HepG2 (cell line): ENCODE measurements around the gene SPRYD3. TPM values are rescaled to one million over a fixed set of nuclear protein-coding genes. Genes with fewer than 3 reads are reported as not detected.

ENCODE experiments used
- CERS6 ChIP-seq: sonication (generic); formaldehyde crosslinking; IDR thresholded peaks from 2 replicates; pipeline ENCODE4 v1.5.0; 2020; ENCODE audit warnings: missing genetic modification reagents
- CSRNP1 ChIP-seq: sonication (generic); formaldehyde crosslinking; IDR thresholded peaks from 2 replicates; pipeline ENCODE4 v1.8.1; 2023; ENCODE audit warnings: mild to moderate bottlenecking, missing genetic modification reagents
- DR1 ChIP-seq: sonication (generic); formaldehyde crosslinking; IDR thresholded peaks from 2 replicates; pipeline ENCODE4 v1.8.0; 2021; ENCODE audit warnings: mild to moderate bottlenecking, missing genetic modification reagents, inconsistent platforms
- DZIP1 ChIP-seq: sonication (generic); formaldehyde crosslinking; IDR thresholded peaks from 2 replicates; pipeline ENCODE4 v1.5.0; 2020; ENCODE audit warnings: mild to moderate bottlenecking, missing genetic modification reagents
- ELF3 ChIP-seq: IDR thresholded peaks from 2 replicates; pipeline ENCODE4 v1.6.1; 2016; ENCODE audit warnings: missing genetic modification reagents, missing compliant biosample characterization
- GABPB1 ChIP-seq: IDR thresholded peaks from 2 replicates; pipeline ENCODE4 v1.6.1; 2016; ENCODE audit warnings: mild to moderate bottlenecking, missing genetic modification reagents, moderate library complexity, missing compliant biosample characterization
- HMGA1 ChIP-seq: sonication (generic); formaldehyde crosslinking; conservative IDR thresholded peaks from 2 replicates; pipeline ENCODE4 v1.4.0; 2020; ENCODE audit warnings: missing genetic modification reagents
- HOXD1 ChIP-seq: sonication (generic); formaldehyde crosslinking; IDR thresholded peaks from 2 replicates; pipeline ENCODE4 v1.5.0; 2020; ENCODE audit warnings: missing genetic modification reagents
- JUN ChIP-seq: sonication (generic); formaldehyde crosslinking; IDR thresholded peaks from 2 replicates; pipeline ENCODE4 v1.4.0; 2020; ENCODE audit warnings: mild to moderate bottlenecking, missing genetic modification reagents
- MAF1 ChIP-seq: sonication (generic); formaldehyde crosslinking; IDR thresholded peaks from 2 replicates; pipeline ENCODE4 v1.5.0; 2020; ENCODE audit warnings: missing genetic modification reagents, borderline replicate concordance
- RAD51 ChIP-seq: fragments of 450-650 bp; IDR thresholded peaks from 2 replicates; pipeline ENCODE4 v1.6.1; 2016; ENCODE audit warnings: borderline replicate concordance
- SMC3 ChIP-seq: IDR thresholded peaks from 2 replicates; pipeline ENCODE4 v1.6.1; 2011; ENCODE audit warnings: low read length, improper control_type of control experiment
- SRSF9 ChIP-seq: fragments of 200-400 bp; formaldehyde crosslinking; IDR thresholded peaks from 2 replicates; pipeline ENCODE4 v1.6.1; 2018; ENCODE audit warnings: borderline replicate concordance, mild to moderate bottlenecking, low read depth, low read length; ENCODE audit not compliant: insufficient read depth, poor library complexity, severe bottlenecking
- SRY ChIP-seq: sonication (generic); formaldehyde crosslinking; IDR thresholded peaks from 2 replicates; pipeline ENCODE4 v1.8.0; 2022; ENCODE audit warnings: mild to moderate bottlenecking, missing genetic modification reagents
- TSC22D2 ChIP-seq: sonication (generic); formaldehyde crosslinking; IDR thresholded peaks from 2 replicates; pipeline ENCODE4 v1.5.1; 2020; ENCODE audit warnings: missing genetic modification reagents, mild to moderate bottlenecking, borderline replicate concordance
- ZBTB20 ChIP-seq: sonication (generic); formaldehyde crosslinking; IDR thresholded peaks from 2 replicates; pipeline ENCODE4 v1.8.1; 2023; ENCODE audit warnings: missing genetic modification reagents, low read depth, mild to moderate bottlenecking, borderline replicate concordance
- ZNF230 ChIP-seq: sonication (generic); formaldehyde crosslinking; IDR thresholded peaks from 2 replicates; pipeline ENCODE4 v1.4.0; 2020; ENCODE audit warnings: mild to moderate bottlenecking, missing genetic modification reagents
- ZNF609 ChIP-seq: sonication (generic); formaldehyde crosslinking; IDR thresholded peaks from 2 replicates; pipeline ENCODE4 v1.4.0; 2020; ENCODE audit warnings: mild to moderate bottlenecking, missing genetic modification reagents, borderline replicate concordance
- polyA plus RNA-seq, 8 experiments: library from polyadenylated mRNA; depleted of rRNA in 3 of 8; stranded (reverse) in 7 of 8; unstranded in 1 of 8; fragments of >200 nt; fragmentation: Illumina TruSeq in 4 of 8; extraction: Trizol in 4 of 8; gene quantifications; 2 replicates each; pipeline versions ENCODE4 v1.2.1 to v1.2.3, GENCODE V29; 2011 to 2016; ENCODE audit warnings: low read depth in 4 of 8, missing spikeins in 1 of 8, mixed read lengths in 1 of 8; ENCODE audit not compliant: insufficient read depth in 1 of 8
- total RNA-seq, 5 experiments: library from RNA; depleted of rRNA; stranded (reverse); fragments of >200 nt; fragmentation: Illumina TruSeq; extraction: Trizol; gene quantifications; 2 replicates each; pipeline ENCODE4 v1.2.3, GENCODE V29; 2016; ENCODE audit warnings: low read depth in 1 of 5

SPRYD3 gene
- total and polyA plus RNA-seq, 2 of the 13 experiments (the other 11 are each of a cell fraction or from before 2014, with no cell fraction given): 9.0 to 9.2 TPM

GRCh38 chr12:53053218-53054111 lies 25.7 kb downstream of the SPRYD3 start (continued):
- TF ChIP-seq DZIP1 (CRISPR knock-in tag) (no peak), ZNF609 (CRISPR knock-in tag) (no peak), CSRNP1 (CRISPR knock-in tag) (no peak; the same call in 1 of the 2 replicates), GABPB1 (CRISPR knock-in tag) (no peak), DR1 (CRISPR knock-in tag) (no peak), SRY (no peak), HMGA1 (CRISPR knock-in tag) (no peak), ZBTB20 (CRISPR knock-in tag) (no peak), ZNF230 (CRISPR knock-in tag) (no peak), TSC22D2 (CRISPR knock-in tag) (no peak), HOXD1 (CRISPR knock-in tag) (no peak), ELF3 (CRISPR knock-in tag) (peak; percentile 44; the same call in 1 of the 2 replicates), JUN (CRISPR knock-in tag) (no peak), RAD51 (no peak), SRSF9 (no peak), CERS6 (CRISPR knock-in tag) (no peak), MAF1 (CRISPR knock-in tag) (no peak), SMC3 (peak; percentile 36)
